Activated CD4-positive, alpha-beta memory T cell treated with anti-CD3 and anti-CD28 coated beads for 36 hours (primary cell): ENCODE results near the gene UNC119. TPM values are rescaled to one million over a fixed set of nuclear protein-coding genes. Genes with fewer than 3 reads are reported as not detected.
A peak's percentile ranks its signal among the peaks of the same experiment; 100 is the strongest.

ENCODE experiments used
- CTCF ChIA-PET: fragments of 350-600 bp; sonication (Branson Sonifier 250); formaldehyde crosslinking; loops from one replicate; lab custom pipeline; 2021; ENCODE audit warnings: antibody characterized with exemption, inconsistent platforms; lab: Charles Lee
- POLR2A ChIA-PET: fragments of 350-600 bp; sonication (Branson Sonifier 250); formaldehyde crosslinking; loops from one replicate; lab custom pipeline; 2021; ENCODE audit warnings: antibody characterized with exemption; lab: Charles Lee
- DNase-seq: peaks from one replicate; pipeline ENCODE4 v3.0.0-alpha.2; 2020
- H3K27ac Mint-ChIP-seq: one replicate; pipeline ENCODE4 v1.8.0; 2021; ENCODE audit warnings: mixed read lengths
- H3K27me3 Mint-ChIP-seq: one replicate; pipeline ENCODE4 v1.8.0; 2021; ENCODE audit warnings: mixed read lengths
- H3K36me3 Mint-ChIP-seq: one replicate; pipeline ENCODE4 v1.8.0; 2021; ENCODE audit warnings: mixed read lengths
- H3K4me1 Mint-ChIP-seq: one replicate; pipeline ENCODE4 v1.8.0; 2021; ENCODE audit warnings: low read depth, mixed read lengths
- H3K4me3 Mint-ChIP-seq: one replicate; pipeline ENCODE4 v1.8.0; 2021; ENCODE audit warnings: mild to moderate bottlenecking, mixed read lengths
- H3K9me3 Mint-ChIP-seq: one replicate; pipeline ENCODE4 v1.8.0; 2021; ENCODE audit warnings: mixed read lengths
- intact Hi-C: fragments of 100-400 bp; cut with micrococcal nuclease; formaldehyde crosslinking; loops from one replicate; pipeline ENCODE4 v1.15.1; 2023
- total RNA-seq, 2 experiments: library from RNA; stranded (reverse); gene quantifications; one replicate each; pipeline ENCODE4 v1.2.3, GENCODE V29; 2021

Gene UNC119
- total RNA-seq, 2 experiments from 2014 or later: 38.0 to 42.0 TPM

DNA sequence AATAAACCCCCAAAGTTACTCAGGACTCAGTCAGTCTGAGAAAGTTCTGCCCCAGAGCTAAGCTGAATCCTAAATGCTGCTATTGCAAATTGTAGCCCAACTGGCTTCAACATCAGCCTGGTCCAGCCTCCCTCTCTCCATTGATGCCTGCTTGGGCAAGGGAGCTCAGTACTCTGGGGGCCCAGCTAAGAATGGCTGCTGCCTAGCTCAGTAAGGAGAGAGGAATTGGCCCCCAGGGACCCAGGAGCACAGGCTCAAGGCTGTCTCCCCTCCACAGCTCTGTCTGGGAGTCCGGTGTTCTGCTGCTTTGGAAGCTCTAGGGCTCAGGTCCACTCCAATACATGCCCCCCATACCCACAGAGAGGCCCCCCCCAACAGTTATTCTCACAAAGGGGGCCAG is 1.6 kb downstream of the UNC119 start:
- H3K9me3 Mint-ChIP-seq: no peaks in the 10 kb centered on the region
- H3K27ac Mint-ChIP-seq: peak overlapping the region; percentile 90
- peaks cover 49% of the 10 kb centered on the region for H3K4me1 Mint-ChIP-seq
- intact Hi-C loops: no loop called here
- DNase-seq: no peak
- POLR2A ChIA-PET: interaction anchor here (0.8 to 2.1 kb wide), 5 partner anchors 21 to 49 kb away, joined by 3 to 11 read pairs (median 4); partner anchors contain the start of gene PIGS
- CTCF ChIA-PET: interaction anchor here (1.1 to 5.2 kb wide), 6 partner anchors 9 to 49 kb away, joined by 4 to 53 read pairs (median 8); partner anchors contain the start of gene PIGS
- H3K27me3 Mint-ChIP-seq: no peaks in the 10 kb centered on the region
- H3K4me3 Mint-ChIP-seq: peak overlapping the region; percentile 88
- H3K36me3 Mint-ChIP-seq: peaks cover 20% of the 10 kb centered on the region

DNA sequence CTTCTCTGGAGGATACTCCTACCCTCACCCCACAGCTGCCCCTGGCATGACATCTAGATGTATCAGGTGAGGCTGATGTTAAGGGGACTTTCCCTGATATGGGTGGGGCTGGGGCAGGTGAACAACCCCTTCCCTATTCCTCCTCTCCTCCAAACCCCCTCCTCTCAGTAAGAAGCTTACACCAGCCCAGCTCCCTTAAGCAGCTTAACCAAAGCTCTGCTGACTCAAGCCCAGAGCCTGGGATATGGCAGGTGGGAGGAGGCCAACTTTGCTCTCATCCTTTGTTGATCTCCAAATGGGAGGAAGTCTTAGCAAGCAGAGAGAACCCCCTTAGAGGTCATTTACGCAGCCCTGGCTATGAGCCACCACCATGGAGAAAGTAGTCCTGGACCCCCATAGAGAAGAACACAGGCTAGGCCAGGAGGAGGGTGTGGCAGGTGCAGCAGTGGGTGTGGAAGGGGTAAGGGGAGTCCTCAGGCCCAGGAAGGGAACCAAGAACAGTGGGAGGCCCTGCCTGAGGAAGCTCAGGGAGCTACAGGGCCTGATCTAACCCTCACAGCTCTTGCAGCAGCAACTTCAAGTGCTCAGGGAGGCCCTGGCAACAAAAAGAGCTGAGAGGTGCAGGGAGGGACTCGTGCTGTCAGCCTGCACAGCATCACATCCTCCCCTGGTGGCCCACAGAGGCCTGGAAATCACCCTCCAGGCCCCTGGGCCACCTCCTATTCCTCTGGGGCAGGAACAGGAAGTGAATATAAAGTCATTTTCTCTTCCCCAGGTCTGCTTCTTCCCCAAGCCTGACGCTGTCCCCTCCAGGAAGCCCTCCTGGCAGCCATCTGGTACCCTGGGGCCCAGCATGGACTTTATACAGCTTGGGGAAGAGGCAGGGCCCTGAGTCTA is 2.9 kb downstream of the UNC119 start:
- CTCF ChIA-PET: interaction anchor here (1.0 to 5.2 kb wide), 15 partner anchors 9 to 128 kb away, joined by 3 to 53 read pairs (median 9); partner anchors contain the start of genes ALDOC and PIGS
- POLR2A ChIA-PET: interaction anchor here (0.8 to 2.1 kb wide), 7 partner anchors 10 to 166 kb away, joined by 3 to 11 read pairs (median 5); partner anchors contain the start of gene PIGS
- DNase-seq: peak; percentile 86
- H3K9me3 Mint-ChIP-seq: no peaks in the 10 kb centered on the region
- H3K4me1 Mint-ChIP-seq: peaks cover 49% of the 10 kb centered on the region
- H3K27me3 Mint-ChIP-seq: no peaks in the 10 kb centered on the region
- peak overlapping the region; percentile 30 for H3K4me3 Mint-ChIP-seq
- peak overlapping the region; percentile 90 for H3K27ac Mint-ChIP-seq
- intact Hi-C loops: loop anchor here (1.0 to 10.0 kb wide), 6 partner anchors 30 to 195 kb away; partner anchors contain the start of genes POLDIP2, RSKR and SPAG5
- H3K36me3 Mint-ChIP-seq: peaks cover 13% of the 10 kb centered on the region

DNA sequence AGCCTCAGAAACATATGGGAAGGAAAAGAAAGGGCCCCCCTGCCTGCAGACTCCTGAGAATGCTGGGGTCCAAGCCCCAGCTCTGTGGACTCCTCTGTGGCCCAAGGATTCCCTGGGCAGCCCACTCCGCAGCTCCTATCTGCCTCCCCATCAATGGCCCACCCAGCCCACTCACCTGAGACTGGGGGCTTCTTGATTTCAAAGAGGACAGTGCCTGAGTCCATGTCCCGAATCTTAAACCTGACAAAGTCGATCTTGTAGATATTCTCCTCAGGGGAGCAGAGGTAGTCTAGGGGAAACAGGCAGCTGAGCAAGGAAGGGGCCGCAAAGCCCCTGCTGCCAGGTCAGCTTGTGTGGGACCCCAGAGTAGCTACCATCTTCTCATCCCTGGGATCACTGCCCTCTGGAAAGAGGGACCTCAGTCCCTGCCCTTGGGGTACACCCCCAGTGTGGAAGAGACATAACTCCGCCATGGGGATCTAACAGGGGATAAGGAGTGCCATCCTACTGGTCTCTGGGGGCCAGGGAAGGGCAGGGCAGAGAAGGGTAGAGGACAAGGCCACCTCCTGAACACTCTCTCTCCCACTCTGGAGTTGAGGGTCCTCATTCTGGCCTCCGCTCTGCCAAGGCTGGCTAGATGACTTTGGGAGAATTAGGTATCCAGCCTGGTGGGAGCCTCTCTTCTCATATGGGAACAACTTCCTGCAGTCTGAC is 3.9 kb downstream of the UNC119 start:
- Mint-ChIP-seq H3K9me3 (no peaks in the 10 kb centered on the region), H3K27me3 (no peaks in the 10 kb centered on the region), H3K36me3 (peaks cover 5% of the 10 kb centered on the region), H3K27ac (peak overlapping the region; percentile 90), H3K4me1 (peaks cover 49% of the 10 kb centered on the region), H3K4me3 (no peak overlapping the region)
- ChIA-PET CTCF (interaction anchor here (1.0 to 5.2 kb wide), 14 partner anchors 8 to 132 kb away, joined by 3 to 53 read pairs (median 8); partner anchors contain the start of genes ALDOC and PIGS), POLR2A (interaction anchor here (0.8 to 1.8 kb wide), 4 partner anchors 11 to 51 kb away, joined by 3 to 7 read pairs (median 4); partner anchors contain the start of genes ALDOC and PIGS)
- intact Hi-C loops: loop anchor here (1.0 to 10.0 kb wide), 6 partner anchors 31 to 194 kb away; partner anchors contain the start of genes POLDIP2, RSKR and SPAG5
- DNase-seq: no peak

DNA sequence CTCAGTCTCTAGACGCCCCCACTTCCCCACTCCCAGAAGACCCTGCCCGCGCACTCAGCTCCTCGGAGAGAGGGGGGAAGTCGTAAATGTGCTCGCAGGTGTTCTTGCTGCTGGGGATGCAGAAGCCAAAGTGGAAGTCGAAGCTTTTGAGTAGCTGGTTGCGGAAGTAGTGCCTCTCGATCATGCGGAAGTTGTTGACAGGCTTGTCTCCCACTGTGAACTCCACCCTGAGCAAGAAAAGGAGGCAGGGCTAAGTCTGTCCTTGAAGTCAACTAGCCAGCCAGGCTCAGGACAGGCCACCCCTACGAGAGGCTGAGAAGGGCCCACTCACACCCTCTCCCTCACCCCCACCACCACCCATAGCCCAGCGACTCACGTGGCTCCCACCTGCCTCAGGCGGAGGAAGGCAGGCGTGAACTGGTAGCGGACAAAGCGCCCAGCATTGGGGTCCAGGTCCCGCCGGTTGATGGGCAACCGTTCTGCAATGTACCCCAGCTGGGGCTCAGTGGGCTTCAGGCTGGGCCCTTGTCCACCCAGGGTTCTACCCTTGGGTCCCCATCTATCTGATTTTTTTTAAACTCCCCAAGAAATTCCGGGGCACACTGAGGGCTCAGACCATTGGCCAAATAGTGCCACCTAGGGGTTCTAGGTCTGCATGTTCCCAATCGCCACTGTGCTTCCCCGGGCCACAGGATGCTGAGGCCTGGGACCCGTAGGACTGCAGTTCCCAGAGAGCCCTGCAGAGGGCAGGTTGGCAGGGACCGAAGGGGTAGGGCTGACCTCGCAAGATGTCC is 4.6 kb downstream of the UNC119 start:
- Mint-ChIP-seq H3K27me3 (no peaks in the 10 kb centered on the region), H3K9me3 (no peaks in the 10 kb centered on the region), H3K4me1 (peaks cover 45% of the 10 kb centered on the region), H3K4me3 (no peak overlapping the region), H3K27ac (peak overlapping the region; percentile 90), H3K36me3 (peaks cover 2% of the 10 kb centered on the region)
- ChIA-PET POLR2A (interaction anchor here (1.5 to 1.8 kb wide), 3 partner anchors 24 to 52 kb away, joined by 4 to 7 read pairs (median 5); partner anchors contain the start of genes ALDOC and PIGS), CTCF (interaction anchor here (0.6 to 5.2 kb wide), 15 partner anchors 7 to 131 kb away, joined by 3 to 53 read pairs (median 8); partner anchors contain the start of genes ALDOC and PIGS)
- intact Hi-C loops: loop anchor here (2.0 to 10.0 kb wide), 4 partner anchors 53 to 193 kb away; partner anchors contain the start of genes POLDIP2 and RSKR
- DNase-seq: peak; percentile 86

DNA sequence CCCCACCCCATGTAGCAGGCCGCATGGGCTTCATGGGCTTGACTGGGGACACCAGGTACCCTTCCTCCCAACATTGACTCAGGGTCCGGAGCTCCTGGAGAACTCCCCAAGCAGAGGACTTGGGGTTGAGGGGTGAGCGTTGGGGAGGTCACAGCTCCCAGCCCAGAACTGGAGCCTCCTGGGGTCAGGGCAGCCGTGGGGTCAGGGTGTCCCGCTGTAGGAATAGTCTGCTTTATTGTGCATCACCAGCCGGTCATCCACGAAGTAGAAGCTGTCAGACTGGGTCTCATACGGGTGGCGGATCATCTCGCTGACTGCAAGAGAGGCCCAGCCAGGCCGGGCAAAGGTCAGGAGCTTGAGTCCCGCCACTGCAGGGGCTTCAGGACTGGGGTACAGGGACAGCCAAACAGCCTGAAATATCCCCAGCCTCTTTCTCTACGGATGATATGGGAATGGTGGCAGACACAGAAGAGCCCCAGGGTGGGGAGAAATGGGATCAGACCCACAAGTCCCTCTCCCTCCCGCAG is 5.3 kb downstream of the UNC119 start:
- Mint-ChIP-seq H3K27me3 (no peaks in the 10 kb centered on the region), H3K36me3 (no peaks in the 10 kb centered on the region), H3K9me3 (no peaks in the 10 kb centered on the region), H3K4me1 (peaks cover 43% of the 10 kb centered on the region), H3K27ac (peak overlapping the region; percentile 21), H3K4me3 (no peak overlapping the region)
- POLR2A ChIA-PET: interaction anchor here (1.7 to 1.8 kb wide), 2 partner anchors 24 to 29 kb away, joined by 4 to 5 read pairs; partner anchors contain the start of genes ALDOC and PIGS
- intact Hi-C loops: loop anchor here (5.0 to 10.0 kb wide), 3 partner anchors 65 to 192 kb away; partner anchors contain the start of genes POLDIP2 and RSKR
- DNase-seq: no peak
- CTCF ChIA-PET: interaction anchor here (0.6 to 5.2 kb wide), 10 partner anchors 10 to 72 kb away, joined by 3 to 53 read pairs (median 8); partner anchors contain the start of genes ALDOC and PIGS

DNA sequence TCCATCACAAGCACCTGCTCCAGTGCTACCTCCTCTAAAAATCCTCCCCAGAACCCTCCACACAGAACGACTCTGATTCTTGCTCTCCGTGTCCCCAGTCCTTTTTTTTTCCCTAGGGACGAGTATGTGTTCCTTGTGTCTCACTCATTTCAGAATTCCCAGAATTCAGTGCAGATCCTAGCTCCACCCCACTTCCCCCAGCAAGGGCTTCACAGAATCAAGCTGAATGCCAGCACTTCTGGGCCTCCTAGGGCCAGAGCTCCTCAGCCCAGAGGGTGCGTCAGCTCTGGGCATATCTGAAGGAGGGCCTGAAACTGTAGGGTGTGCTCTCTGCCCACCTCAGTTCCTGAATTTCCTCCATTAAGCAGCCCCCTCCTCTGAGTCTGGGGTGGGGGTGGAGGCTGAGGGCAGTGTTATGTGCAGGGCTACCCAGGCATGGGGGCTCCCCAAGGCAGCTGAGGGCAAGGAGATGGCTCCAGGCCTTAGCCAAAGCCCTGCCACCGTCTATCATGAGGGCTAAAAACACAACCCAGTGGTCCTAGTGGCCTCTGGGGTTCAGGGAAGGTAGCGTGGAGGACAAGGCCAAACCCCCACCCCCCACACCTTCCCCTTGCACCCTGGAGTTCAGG is 6.5 kb downstream of the UNC119 start:
- intact Hi-C loops: loop anchor here (5.0 to 10.0 kb wide), 3 partner anchors 66 to 191 kb away; partner anchors contain the start of genes POLDIP2 and RSKR
- Mint-ChIP-seq H3K27me3 (no peaks in the 10 kb centered on the region), H3K4me1 (peaks cover 32% of the 10 kb centered on the region), H3K27ac (no peak overlapping the region), H3K9me3 (no peaks in the 10 kb centered on the region), H3K4me3 (no peak overlapping the region), H3K36me3 (no peaks in the 10 kb centered on the region)
- ChIA-PET CTCF (interaction anchor here (4.0 to 5.2 kb wide), 2 partner anchors 24 to 52 kb away, joined by 28 to 53 read pairs; partner anchors contain the start of gene PIGS), POLR2A (interaction anchor here (1.1 kb wide), 1 partner anchor 49 kb away, joined by 6 read pairs; no protein-coding TSS in a partner anchor)
- no peak for DNase-seq

DNA sequence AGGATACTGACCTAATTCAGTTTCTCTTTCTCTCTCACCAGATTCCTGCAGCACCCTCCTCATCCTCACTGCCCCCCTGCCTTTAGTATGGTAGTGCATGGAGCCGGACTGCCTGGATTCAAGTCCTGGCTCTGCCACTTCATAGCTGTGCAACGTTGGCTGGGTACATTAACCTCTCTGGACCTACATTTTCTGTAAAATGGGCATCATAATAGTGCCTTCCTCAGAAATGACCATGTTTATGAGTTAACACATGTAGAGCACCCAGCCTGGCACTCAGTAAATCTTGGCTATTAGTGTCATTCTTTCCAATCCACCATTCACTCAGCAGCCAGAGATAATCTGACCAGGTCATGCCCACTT is 7.3 kb downstream of the UNC119 start:
- Mint-ChIP-seq H3K27ac (no peak overlapping the region), H3K4me3 (no peak overlapping the region), H3K27me3 (no peaks in the 10 kb centered on the region), H3K9me3 (no peaks in the 10 kb centered on the region), H3K4me1 (peaks cover 25% of the 10 kb centered on the region), H3K36me3 (no peaks in the 10 kb centered on the region)
- intact Hi-C loops: loop anchor here (5.0 to 10.0 kb wide), 3 partner anchors 67 to 190 kb away; partner anchors contain the start of genes POLDIP2 and RSKR
- CTCF ChIA-PET: no interaction called here
- POLR2A ChIA-PET: no interaction called here
- DNase-seq: no peak

DNA sequence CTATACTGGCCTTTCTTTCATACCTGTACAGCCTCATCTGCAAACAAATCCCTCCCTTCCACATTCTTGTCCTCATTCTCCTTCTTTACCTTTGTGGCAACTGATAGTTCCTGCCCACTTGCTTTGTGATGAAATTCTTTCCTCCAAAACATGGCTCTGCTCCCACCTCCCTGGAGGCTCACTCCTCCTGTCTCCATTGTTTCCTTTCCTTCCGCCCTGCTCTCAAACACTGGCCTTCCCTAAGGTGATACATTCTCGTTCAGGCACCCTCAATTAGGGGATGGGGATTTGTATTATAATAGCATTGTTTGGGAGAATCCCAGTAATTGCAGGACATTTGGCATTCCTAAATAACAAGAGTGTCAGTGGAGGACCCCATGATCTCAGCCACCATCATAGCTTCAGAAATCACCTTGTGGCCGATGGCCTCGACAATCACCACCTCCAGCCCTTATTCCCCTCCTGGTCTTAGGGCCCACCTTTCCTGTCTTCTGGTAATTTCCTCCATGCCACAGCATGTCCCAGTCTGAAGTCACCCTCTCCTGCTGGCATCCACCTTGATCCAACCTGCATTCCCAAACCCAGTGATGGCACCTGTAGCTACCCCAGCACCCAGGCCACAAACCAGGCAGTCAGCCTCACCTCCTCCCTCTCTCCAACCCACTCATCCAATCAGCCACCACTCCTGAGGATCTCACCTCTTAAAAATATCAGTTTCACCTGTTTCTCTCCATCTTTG is 7.9 kb downstream of the UNC119 start:
- ChIA-PET POLR2A (no interaction called here), CTCF (interaction anchor here (0.9 kb wide), 1 partner anchor 27 kb away, joined by 3 read pairs; the partner anchor contains the start of gene PIGS)
- Mint-ChIP-seq H3K27ac (no peak overlapping the region), H3K27me3 (no peaks in the 10 kb centered on the region), H3K4me3 (no peak overlapping the region), H3K36me3 (no peaks in the 10 kb centered on the region), H3K9me3 (no peaks in the 10 kb centered on the region), H3K4me1 (peaks cover 19% of the 10 kb centered on the region)
- intact Hi-C loops: loop anchor here (5.0 to 10.0 kb wide), 3 partner anchors 68 to 190 kb away; partner anchors contain the start of genes POLDIP2 and RSKR
- no peak for DNase-seq

DNA sequence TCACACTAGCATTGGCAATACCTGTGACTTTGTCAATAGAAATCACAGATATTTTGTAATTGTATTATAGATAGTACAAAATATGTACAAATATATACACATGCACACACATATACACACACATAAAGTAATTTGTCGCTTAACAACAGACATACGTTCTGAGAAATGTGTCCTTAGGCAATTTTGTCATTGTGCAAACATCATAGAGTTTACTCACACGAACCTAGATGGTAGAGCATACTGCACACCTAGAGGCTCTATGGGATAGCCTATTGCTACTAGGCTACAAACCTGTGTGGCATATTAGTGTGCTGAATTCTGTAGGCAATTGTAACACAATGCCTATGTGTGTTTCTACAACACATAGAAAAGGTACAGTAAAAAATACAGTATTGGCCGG is 11.0 kb downstream of the UNC119 start:
- Mint-ChIP-seq H3K36me3 (no peaks in the 10 kb centered on the region), H3K4me3 (no peak overlapping the region), H3K27ac (no peak overlapping the region), H3K27me3 (no peaks in the 10 kb centered on the region), H3K4me1 (no peaks in the 10 kb centered on the region), H3K9me3 (no peaks in the 10 kb centered on the region)
- intact Hi-C loops: loop anchor here (10.0 kb wide), 2 partner anchors 157 to 187 kb away; partner anchors contain the start of gene POLDIP2
- ChIA-PET CTCF (interaction anchor here (0.6 to 3.2 kb wide), 11 partner anchors 8 to 92 kb away, joined by 3 to 17 read pairs (median 4); no protein-coding TSS in a partner anchor), POLR2A (interaction anchor here (0.6 kb wide), 1 partner anchor 500 kb away, joined by 3 read pairs; no protein-coding TSS in a partner anchor)
- no peak for DNase-seq
